Neural progenitor cell (in vitro differentiated cells): ENCODE measurements around the gene RHO. TPM values are rescaled to one million over a fixed set of nuclear protein-coding genes. Genes with fewer than 3 reads are reported as not detected.

Source experiments
- DNase-seq: peaks from one replicate; pipeline ENCODE4 v3.0.0-alpha.2; 2016; ENCODE audit warnings: low spot score
- H2AFZ ChIP-seq: fragments of 200-600 bp; sonication (generic); replicated peaks from 2 replicates; pipeline ENCODE4 v1.6.1; 2016; ENCODE audit warnings: antibody characterized with exemption
- H3F3A ChIP-seq: fragments of 200-600 bp; sonication (generic); 2 replicates; pipeline ENCODE4 v1.6.1; 2016; ENCODE audit warnings: antibody characterized with exemption, low read depth
- H3K27ac ChIP-seq: fragments of 200-600 bp; sonication (generic); 2 replicates; pipeline ENCODE4 v1.5.1; 2016; ENCODE audit warnings: mild to moderate bottlenecking
- H3K27me3 ChIP-seq: fragments of 200-600 bp; sonication (generic); 2 replicates; pipeline ENCODE4 v1.6.1; 2016; ENCODE audit warnings: mild to moderate bottlenecking, moderate library complexity
- H3K36me3 ChIP-seq: fragments of 200-600 bp; sonication (generic); 2 replicates; pipeline ENCODE4 v1.5.1; 2016
- H3K4me1 ChIP-seq: fragments of 200-600 bp; sonication (generic); 2 replicates; pipeline ENCODE4 v1.6.1; 2016; ENCODE audit warnings: mixed run types
- H3K4me2 ChIP-seq: fragments of 200-600 bp; sonication (generic); 2 replicates; pipeline ENCODE4 v1.6.1; 2016
- H3K4me3 ChIP-seq: fragments of 200-600 bp; sonication (generic); 2 replicates; pipeline ENCODE4 v1.5.1; 2016
- H3K79me2 ChIP-seq: fragments of 200-600 bp; sonication (generic); 2 replicates; pipeline ENCODE4 v1.6.1; 2016; ENCODE audit warnings: low read depth
- H3K9ac ChIP-seq: fragments of 200-600 bp; sonication (generic); 2 replicates; pipeline ENCODE4 v1.6.1; 2016
- H3K9me3 ChIP-seq: fragments of 200-600 bp; sonication (generic); 2 replicates; pipeline ENCODE4 v1.5.1; 2016; ENCODE audit warnings: low read depth
- H4K20me1 ChIP-seq: fragments of 200-600 bp; sonication (generic); 2 replicates; pipeline ENCODE4 v1.6.1; 2016; ENCODE audit warnings: low read depth
- H3K27ac Mint-ChIP-seq: 3 replicates; pipeline ENCODE4 v1.8.0; 2021; ENCODE audit warnings: mixed read lengths
- H3K27me3 Mint-ChIP-seq: 2 replicates; pipeline ENCODE4 v1.8.0; 2022; ENCODE audit warnings: low read depth, mild to moderate bottlenecking, inconsistent platforms, moderate library complexity, mixed read lengths; ENCODE audit not compliant: insufficient read depth
- H3K36me3 Mint-ChIP-seq: 3 replicates; pipeline ENCODE4 v1.8.0; 2021; ENCODE audit warnings: mixed read lengths
- H3K4me1 Mint-ChIP-seq: 3 replicates; pipeline ENCODE4 v1.8.0; 2021; ENCODE audit warnings: mixed read lengths
- H3K4me3 Mint-ChIP-seq: 3 replicates; pipeline ENCODE4 v1.8.0; 2021; ENCODE audit warnings: mild to moderate bottlenecking, moderate library complexity, mixed read lengths
- H3K9me3 Mint-ChIP-seq: 3 replicates; pipeline ENCODE4 v1.8.0; 2020; ENCODE audit warnings: mixed read lengths
- EZH2 ChIP-seq: fragments of 200-600 bp; sonication (generic); IDR thresholded peaks from 2 replicates; pipeline ENCODE4 v1.6.1; 2017; ENCODE audit warnings: antibody characterized with exemption, mild to moderate bottlenecking, moderate library complexity
- EZH2phosphoT487 ChIP-seq: fragments of 200-600 bp; sonication (generic); IDR thresholded peaks from 2 replicates; pipeline ENCODE4 v1.6.1; 2017; ENCODE audit warnings: antibody characterized with exemption
- total RNA-seq: library from RNA; depleted of rRNA; stranded (reverse); fragments of >200 nt; gene quantifications from 2 replicates; pipeline ENCODE4 v1.2.3, GENCODE V29; 2015; ENCODE audit warnings: low replicate concordance
- TF ChIP-seq, protein P1 (sequence below): fragments of 200-600 bp; sonication (generic); IDR thresholded peaks from 2 replicates; pipeline ENCODE4 v1.5.1; 2017; ENCODE audit warnings: antibody characterized with exemption, mild to moderate bottlenecking

RHO gene
- total RNA-seq, 1 donor from 2014 or later = not detected

DNA sequence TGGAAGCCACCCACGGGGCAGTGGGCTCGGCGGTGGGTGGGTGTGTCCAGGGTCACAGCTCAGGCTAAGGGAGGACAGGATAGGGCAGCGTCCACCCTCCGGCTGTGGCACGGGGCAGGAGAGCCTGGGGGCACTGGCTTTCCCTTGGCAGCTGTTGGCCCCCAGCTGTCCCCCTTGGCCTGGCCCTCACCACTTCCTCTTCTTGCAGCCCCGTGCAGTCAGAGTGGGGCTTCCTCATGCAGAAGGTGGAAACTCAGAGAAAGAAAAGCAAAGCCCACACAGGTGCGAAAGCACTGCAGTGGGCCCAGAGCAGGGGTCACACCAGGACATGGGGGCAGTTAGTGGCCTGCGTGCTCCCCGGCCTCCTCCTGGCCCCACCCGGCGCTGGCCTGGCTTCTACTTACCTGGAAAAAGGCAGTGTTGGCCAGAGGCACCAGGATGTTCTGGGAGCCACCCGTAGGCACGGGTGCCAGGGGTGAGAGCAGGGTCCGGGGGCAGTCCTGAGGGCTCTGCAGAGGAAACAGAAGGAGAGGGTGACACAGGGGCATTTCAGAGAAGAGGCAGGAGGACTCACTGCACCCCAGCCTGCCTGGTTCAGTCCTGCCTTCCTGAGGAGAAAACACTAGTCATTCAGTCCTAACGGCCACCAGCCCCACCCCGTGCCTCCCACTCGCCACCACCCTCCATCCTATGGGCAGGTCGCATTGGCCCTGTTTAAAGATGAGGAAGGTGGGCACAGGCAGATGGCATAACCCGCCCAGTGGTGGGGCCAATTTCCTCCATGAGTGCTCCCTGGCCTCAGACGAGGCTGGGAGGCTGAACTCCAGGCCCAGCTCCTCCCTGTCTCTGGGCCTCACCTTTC, 49.7 kb downstream of the RHO start:
- Histone ChIP-seq H3K27ac (no peak overlapping the region), H3K4me3 (no peak overlapping the region), H3K9me3 (no peaks in the 10 kb centered on the region), H3F3A (no peaks in the 10 kb centered on the region), H3K4me2 (no peak overlapping the region), H4K20me1 (no peaks in the 10 kb centered on the region), H3K27me3 (no peaks in the 10 kb centered on the region), H2AFZ (no peak overlapping the region), H3K4me1 (peaks cover 18% of the 10 kb centered on the region), H3K79me2 (no peaks in the 10 kb centered on the region), H3K9ac (no peak overlapping the region), H3K36me3 (no peaks in the 10 kb centered on the region)
- TF ChIP-seq, protein P1, sequence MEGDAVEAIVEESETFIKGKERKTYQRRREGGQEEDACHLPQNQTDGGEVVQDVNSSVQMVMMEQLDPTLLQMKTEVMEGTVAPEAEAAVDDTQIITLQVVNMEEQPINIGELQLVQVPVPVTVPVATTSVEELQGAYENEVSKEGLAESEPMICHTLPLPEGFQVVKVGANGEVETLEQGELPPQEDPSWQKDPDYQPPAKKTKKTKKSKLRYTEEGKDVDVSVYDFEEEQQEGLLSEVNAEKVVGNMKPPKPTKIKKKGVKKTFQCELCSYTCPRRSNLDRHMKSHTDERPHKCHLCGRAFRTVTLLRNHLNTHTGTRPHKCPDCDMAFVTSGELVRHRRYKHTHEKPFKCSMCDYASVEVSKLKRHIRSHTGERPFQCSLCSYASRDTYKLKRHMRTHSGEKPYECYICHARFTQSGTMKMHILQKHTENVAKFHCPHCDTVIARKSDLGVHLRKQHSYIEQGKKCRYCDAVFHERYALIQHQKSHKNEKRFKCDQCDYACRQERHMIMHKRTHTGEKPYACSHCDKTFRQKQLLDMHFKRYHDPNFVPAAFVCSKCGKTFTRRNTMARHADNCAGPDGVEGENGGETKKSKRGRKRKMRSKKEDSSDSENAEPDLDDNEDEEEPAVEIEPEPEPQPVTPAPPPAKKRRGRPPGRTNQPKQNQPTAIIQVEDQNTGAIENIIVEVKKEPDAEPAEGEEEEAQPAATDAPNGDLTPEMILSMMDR = no peak
- TF ChIP-seq EZH2phosphoT487 (no peak), EZH2 (no peak)
- H3K36me3 Mint-ChIP-seq = no peaks in the 10 kb centered on the region
- DNase-seq = no peak
- no peak overlapping the region for H3K4me3 Mint-ChIP-seq
- H3K4me1 Mint-ChIP-seq = peaks cover 8% of the 10 kb centered on the region
- H3K9me3 Mint-ChIP-seq = no peaks in the 10 kb centered on the region
- no peak overlapping the region for H3K27ac Mint-ChIP-seq
- H3K27me3 Mint-ChIP-seq = peaks cover 12% of the 10 kb centered on the region

- peaks cover 18% of the 10 kb centered on the region for H3K4me1 ChIP-seq
- no peaks in the 10 kb centered on the region for H4K20me1 ChIP-seq
- Mint-ChIP-seq H3K36me3 (no peaks in the 10 kb centered on the region), H3K27ac (no peak overlapping the region), H3K4me3 (no peak overlapping the region), H3K4me1 (peaks cover 8% of the 10 kb centered on the region), H3K27me3 (peaks cover 11% of the 10 kb centered on the region), H3K9me3 (no peaks in the 10 kb centered on the region)
- no peak overlapping the region for H3K4me2 ChIP-seq
- H3K36me3 ChIP-seq = no peaks in the 10 kb centered on the region
- no peak for DNase-seq
- no peak overlapping the region for H3K4me3 ChIP-seq
- H3K9ac ChIP-seq = no peak overlapping the region
- no peak overlapping the region for H2AFZ ChIP-seq
- no peak overlapping the region for H3K27ac ChIP-seq
- H3K27me3 ChIP-seq = no peaks in the 10 kb centered on the region
- H3K79me2 ChIP-seq = no peaks in the 10 kb centered on the region
- H3K9me3 ChIP-seq = no peaks in the 10 kb centered on the region
- TF ChIP-seq EZH2 = no peak
- H3F3A ChIP-seq = no peaks in the 10 kb centered on the region
These were observed 51.6 kb downstream of the RHO start for GRCh38 chr3:129579991-129580390.

DNA sequence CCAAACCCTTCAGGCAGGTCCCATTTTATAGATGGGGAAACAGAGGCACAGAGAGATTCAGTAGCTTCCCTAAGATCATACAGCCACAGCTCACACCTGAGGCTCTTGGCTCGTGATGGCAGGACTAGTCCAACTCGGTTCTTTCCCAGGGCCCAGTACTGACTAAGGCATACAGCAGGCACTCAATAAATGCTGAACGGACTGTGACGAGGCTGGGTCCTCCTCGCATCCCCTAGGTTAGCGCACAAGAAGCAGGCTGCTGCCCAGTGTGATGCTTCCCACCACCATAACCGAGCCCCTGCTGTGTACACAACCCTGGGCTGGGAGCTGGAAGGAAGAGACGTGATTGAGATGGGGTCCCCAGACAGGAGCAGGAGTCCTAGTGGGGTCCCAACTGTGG, 53.2 kb downstream of the RHO start:
- Histone ChIP-seq H3K27me3 (no peaks in the 10 kb centered on the region), H3K9ac (no peak overlapping the region), H3K4me2 (peak overlapping the region; percentile 27), H3K4me3 (no peak overlapping the region), H2AFZ (no peak overlapping the region), H3K36me3 (no peaks in the 10 kb centered on the region), H3K9me3 (no peaks in the 10 kb centered on the region), H3F3A (no peaks in the 10 kb centered on the region), H3K4me1 (peaks cover 9% of the 10 kb centered on the region), H4K20me1 (no peaks in the 10 kb centered on the region), H3K27ac (no peak overlapping the region), H3K79me2 (no peaks in the 10 kb centered on the region)
- DNase-seq = no peak
- peaks cover 4% of the 10 kb centered on the region for H3K4me1 Mint-ChIP-seq
- H3K36me3 Mint-ChIP-seq = no peaks in the 10 kb centered on the region
- peaks cover 7% of the 10 kb centered on the region for H3K27me3 Mint-ChIP-seq
- no peak for TF ChIP-seq EZH2phosphoT487
- TF ChIP-seq EZH2 = no peak
- TF ChIP-seq, protein P1 = no peak
- no peak overlapping the region for H3K4me3 Mint-ChIP-seq
- H3K9me3 Mint-ChIP-seq = no peaks in the 10 kb centered on the region
- peak overlapping the region; percentile 60 for H3K27ac Mint-ChIP-seq

DNA sequence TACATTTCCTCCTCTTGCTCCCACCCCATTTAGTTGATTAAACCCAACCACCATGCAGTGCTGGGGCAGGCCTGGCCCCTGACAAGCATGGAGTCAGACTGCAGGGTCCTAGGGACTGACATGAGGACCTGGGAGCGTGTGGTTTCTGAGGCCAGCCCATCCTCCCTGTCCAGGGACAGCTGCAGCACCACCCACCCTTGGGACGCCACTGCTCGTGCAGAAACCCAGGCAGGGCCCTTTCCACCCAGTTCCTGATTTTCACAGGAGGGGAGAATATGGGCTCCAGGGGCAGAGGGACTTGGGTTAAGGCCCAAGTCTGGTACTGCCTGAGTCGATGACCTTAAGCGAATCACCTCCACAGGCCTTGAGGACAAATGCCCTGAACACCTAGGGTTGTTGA, 54.4 kb downstream of the RHO start:
- no peaks in the 10 kb centered on the region for H3K36me3 Mint-ChIP-seq

More for the DNA sequence above, 54.4 kb downstream of the RHO start:
- Mint-ChIP-seq H3K27ac (peak overlapping the region; percentile 79), H3K4me3 (no peak overlapping the region), H3K9me3 (no peaks in the 10 kb centered on the region), H3K4me1 (peaks cover 10% of the 10 kb centered on the region), H3K27me3 (peaks cover 7% of the 10 kb centered on the region)
- Histone ChIP-seq H3K4me1 (peaks cover 9% of the 10 kb centered on the region), H4K20me1 (no peaks in the 10 kb centered on the region), H3K9me3 (no peaks in the 10 kb centered on the region), H3K27me3 (no peaks in the 10 kb centered on the region), H3K36me3 (no peaks in the 10 kb centered on the region), H3F3A (no peaks in the 10 kb centered on the region), H3K4me3 (no peak overlapping the region), H3K79me2 (no peaks in the 10 kb centered on the region), H3K9ac (no peak overlapping the region), H2AFZ (no peak overlapping the region), H3K27ac (no peak overlapping the region), H3K4me2 (no peak overlapping the region)
- TF ChIP-seq, protein P1 = no peak
- TF ChIP-seq EZH2phosphoT487 (no peak), EZH2 (no peak)
- no peak for DNase-seq
